CD4-positive, alpha-beta T cell treated with Interleukin-6 at 100 ng/mL for 8 hours (primary cell): ENCODE data around the gene MAD1L1.
"Not testable (repeated sequence)": the region's sequence is repeated elsewhere in the genome, so short reads cannot be mapped to it uniquely, and the experiment has no call there.

ENCODE experiments used
- DNase-seq: peaks from one replicate; pipeline ENCODE4 v3.0.0-alpha.2; 2020; ENCODE audit warnings: mixed read lengths, low spot score

MAD1L1 gene

GRCh38 chr7:2000746-2001321 is 231.9 kb downstream of the MAD1L1 start:
- DNase-seq, result no peak

GRCh38 chr7:2000153-2000687 is 232.5 kb downstream of the MAD1L1 start:
- DNase-seq, result no peak

- DNase-seq, result no peak
Observed at GRCh38 chr7:1999278-1999984, 233.3 kb downstream of the MAD1L1 start.

- DNase-seq, result no peak
Observed at GRCh38 chr7:1998146-1998545, 234.6 kb downstream of the MAD1L1 start.

- DNase-seq, result no peak
Observed at GRCh38 chr7:1997537-1998076, 235.1 kb downstream of the MAD1L1 start.

GRCh38 chr7:1996816-1997215 is 235.9 kb downstream of the MAD1L1 start:
- DNase-seq, result no peak

GRCh38 chr7:1995911-1996420 is 236.8 kb downstream of the MAD1L1 start:
- DNase-seq, result not testable (repeated sequence)

- DNase-seq, result no peak
Observed at GRCh38 chr7:1995426-1995825, 237.3 kb downstream of the MAD1L1 start.

GRCh38 chr7:1994931-1995330 is 237.8 kb downstream of the MAD1L1 start:
- no peak for DNase-seq

- DNase-seq, result no peak
Observed at GRCh38 chr7:1993776-1994740, 238.7 kb downstream of the MAD1L1 start.

GRCh38 chr7:1993031-1993695 is 239.6 kb downstream of the MAD1L1 start:
- no peak for DNase-seq

GRCh38 chr7:1992554-1992953 is 240.2 kb downstream of the MAD1L1 start:
- DNase-seq, result no peak

- DNase-seq, result no peak
Observed at GRCh38 chr7:1990001-1990670, 242.6 kb downstream of the MAD1L1 start.

- DNase-seq, result no peak
Observed at GRCh38 chr7:1989049-1989860, 243.5 kb downstream of the MAD1L1 start.

GRCh38 chr7:1988533-1988930 is 244.2 kb downstream of the MAD1L1 start:
- no peak for DNase-seq

- no peak for DNase-seq
Observed at GRCh38 chr7:1987591-1988532, 244.9 kb downstream of the MAD1L1 start.

GRCh38 chr7:1987084-1987535 is 245.6 kb downstream of the MAD1L1 start:
- no peak for DNase-seq

- peak; percentile 18 for DNase-seq
Observed at GRCh38 chr7:1986366-1987083, 246.2 kb downstream of the MAD1L1 start.
